ENCODE data around the gene DNAJB4.
"Not testable (repeated sequence)": the region's sequence is repeated elsewhere in the genome, so short reads cannot be mapped to it uniquely, and the experiment has no call there.

DNAJB4 gene

DNA sequence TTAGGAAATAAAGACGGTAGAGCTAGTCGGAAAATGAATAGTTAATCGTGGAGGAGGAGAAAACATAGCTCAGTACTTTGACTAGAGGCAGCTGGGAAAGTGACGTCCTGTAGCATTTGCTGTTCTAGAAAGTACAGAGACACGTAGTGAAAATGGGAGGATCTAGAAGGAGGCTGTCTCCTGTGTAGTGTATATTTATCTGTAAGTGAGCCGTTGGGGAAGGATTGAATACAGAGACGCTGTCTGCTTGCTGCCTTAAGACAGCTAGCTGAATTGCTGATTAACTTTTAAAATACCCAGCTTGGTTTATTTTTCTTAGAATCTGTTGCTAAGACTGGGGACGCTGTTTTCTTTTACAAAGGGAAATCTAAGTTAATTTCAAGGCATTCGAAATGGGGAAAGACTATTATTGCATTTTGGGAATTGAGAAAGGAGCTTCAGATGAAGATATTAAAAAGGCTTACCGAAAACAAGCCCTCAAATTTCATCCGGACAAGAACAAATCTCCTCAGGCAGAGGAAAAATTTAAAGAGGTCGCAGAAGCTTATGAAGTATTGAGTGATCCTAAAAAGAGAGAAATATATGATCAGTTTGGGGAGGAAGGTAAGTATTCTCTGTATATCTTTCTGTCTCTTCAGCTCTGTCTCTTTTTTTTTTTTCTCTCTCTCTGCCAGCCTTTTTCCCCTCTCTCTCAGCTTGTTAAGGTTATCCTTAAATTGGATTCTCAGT lies at the start of gene DNAJB4:
Gene DNAJB4, plus strand, starts transcription at position 221 of the 729 bp plus-strand sequence. Its CDS starts 172 bp downstream, at position 393.
- peak; percentile 56 for DNase-seq

GRCh38 chr1:77955709-77956108 lies 49.0 kb upstream of the DNAJB4 start:
- no peak for DNase-seq

- no peak for DNase-seq
Measured at GRCh38 chr1:77956464-77956863, 48.3 kb upstream of the DNAJB4 start.

DNA sequence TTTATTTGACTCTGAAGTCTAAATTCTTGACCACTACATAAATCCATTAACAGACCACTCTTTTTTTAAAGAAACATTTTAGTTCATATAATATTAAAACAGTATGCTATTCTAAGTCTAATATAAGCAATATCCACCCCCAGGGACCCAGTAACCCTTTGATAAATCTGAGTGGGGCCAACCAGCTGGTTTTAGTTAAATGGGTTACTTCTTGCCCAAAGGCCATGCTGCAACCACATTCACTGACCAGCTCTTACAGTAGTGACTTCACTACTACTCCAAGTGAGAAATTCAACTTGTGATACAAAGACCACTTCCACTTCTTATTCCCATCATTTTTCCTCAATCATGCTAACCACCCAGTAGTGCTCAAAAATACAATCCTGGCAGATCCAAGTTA lies 46.3 kb upstream of the DNAJB4 start:
- no peak for DNase-seq

- no peak for DNase-seq
Measured at GRCh38 chr1:77958850-77959249, 45.9 kb upstream of the DNAJB4 start.

GRCh38 chr1:77961392-77961791 lies 43.3 kb upstream of the DNAJB4 start:
- DNase-seq, result no peak

- DNase-seq, result no peak
Measured at GRCh38 chr1:77966291-77966690, 38.4 kb upstream of the DNAJB4 start.

GRCh38 chr1:77970192-77970591 lies 34.5 kb upstream of the DNAJB4 start:
- DNase-seq, result no peak

DNA sequence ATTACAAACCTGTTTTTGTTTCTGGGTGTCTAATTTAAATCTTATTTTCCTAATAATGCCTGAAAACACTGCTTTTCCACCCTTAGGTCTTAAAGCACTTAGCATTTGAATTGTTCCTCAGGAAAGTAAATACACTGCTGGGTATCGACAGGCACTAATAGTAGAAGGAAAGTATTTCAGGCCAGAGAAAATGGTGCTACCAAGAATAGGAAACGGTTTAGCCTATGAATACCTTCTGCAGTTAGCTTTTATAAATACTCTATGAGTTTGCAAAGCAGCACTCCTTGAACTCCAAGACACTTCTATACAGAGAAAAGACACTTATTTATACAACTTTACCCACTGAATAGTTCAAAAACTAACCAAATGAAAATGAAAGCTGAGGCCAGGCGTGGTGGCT lies 32.7 kb upstream of the DNAJB4 start:
- no peak for DNase-seq

DNA sequence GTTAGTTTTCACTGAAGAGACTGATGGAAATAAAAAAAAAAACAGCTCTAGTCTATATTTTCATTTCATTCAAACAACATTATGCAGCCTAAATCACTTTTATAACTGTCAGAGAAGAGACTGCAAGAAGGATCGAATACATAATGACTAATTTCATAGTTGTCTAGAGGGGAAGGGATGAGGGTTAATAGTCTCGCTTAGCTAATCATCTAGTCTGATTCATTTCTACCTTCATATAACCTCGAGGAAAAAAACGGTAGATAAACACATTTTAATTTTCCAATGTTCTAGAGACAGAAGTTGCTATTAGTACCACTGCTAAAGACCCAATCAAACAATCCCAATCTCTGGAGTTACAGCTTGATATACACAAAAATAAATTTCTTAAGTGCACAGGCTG lies 29.4 kb upstream of the DNAJB4 start:
- DNase-seq, result no peak

DNA sequence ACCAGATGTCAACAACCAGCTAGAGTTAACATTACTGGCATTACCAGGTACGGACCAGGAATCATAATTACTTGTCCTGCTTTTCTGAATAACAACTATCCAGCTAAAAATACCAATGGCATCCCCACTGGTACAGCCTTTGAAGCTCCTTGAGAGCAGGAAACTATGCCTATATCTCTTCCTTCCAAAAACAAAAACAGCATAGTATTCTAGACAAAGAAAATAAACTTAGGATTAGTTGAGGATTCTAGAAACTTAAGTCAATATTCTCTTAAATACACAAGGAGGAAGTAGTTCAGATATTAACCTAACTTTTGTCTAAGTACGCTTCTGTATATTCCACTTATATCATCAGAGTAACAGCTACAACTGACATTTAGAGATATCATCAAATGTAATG lies 28.8 kb upstream of the DNAJB4 start:
- no peak for DNase-seq

GRCh38 chr1:77976433-77977076 lies 28.2 kb upstream of the DNAJB4 start:
- no peak for DNase-seq

DNA sequence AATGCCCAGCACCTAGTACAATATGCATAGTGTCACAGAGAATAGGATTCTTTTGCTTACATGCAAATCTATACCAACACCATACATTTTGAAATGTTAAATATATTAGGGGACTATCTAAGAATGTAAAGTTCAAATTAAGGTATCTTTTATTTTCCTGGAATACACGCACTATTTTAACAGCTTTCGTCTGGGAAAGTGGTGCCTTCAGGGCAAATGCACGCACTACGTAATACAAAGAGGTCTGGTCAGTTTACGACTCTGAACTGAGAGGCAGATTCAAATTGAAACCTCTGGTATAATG lies 26.8 kb upstream of the DNAJB4 start:
- DNase-seq, result no peak

DNA sequence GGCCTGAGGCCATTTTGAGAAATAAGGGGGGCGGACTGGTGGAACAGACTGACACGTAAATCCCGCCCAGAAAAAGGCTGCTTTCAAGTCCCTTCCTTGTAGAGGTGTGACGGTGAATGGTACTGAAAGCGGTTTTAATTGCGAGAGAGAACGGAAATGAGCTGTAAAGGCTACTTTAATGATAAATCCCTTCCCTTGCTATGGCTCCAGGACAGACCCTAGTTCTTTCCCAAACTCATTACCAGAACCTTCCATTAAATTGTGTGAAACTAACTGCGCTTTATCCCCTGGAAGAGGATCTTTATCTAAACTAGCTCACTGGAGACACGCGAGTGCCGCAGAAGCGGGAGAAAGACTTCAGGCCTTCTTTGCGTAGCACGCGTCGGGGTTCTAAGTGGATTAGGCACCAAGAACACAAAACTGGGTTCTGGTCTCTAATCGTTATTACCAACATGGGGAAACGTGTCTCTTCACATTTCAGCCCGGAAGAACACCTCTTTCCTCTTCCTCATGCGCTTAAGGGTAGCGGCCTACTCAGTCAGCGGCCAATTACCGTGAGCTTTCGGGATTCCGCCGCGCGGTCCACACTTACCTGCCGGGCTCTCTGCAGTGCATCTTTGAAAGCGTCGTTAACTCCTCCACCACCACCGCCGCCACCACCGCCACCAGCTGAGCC lies 26.3 kb upstream of the DNAJB4 start:
- DNase-seq, result peak; percentile 79

DNA sequence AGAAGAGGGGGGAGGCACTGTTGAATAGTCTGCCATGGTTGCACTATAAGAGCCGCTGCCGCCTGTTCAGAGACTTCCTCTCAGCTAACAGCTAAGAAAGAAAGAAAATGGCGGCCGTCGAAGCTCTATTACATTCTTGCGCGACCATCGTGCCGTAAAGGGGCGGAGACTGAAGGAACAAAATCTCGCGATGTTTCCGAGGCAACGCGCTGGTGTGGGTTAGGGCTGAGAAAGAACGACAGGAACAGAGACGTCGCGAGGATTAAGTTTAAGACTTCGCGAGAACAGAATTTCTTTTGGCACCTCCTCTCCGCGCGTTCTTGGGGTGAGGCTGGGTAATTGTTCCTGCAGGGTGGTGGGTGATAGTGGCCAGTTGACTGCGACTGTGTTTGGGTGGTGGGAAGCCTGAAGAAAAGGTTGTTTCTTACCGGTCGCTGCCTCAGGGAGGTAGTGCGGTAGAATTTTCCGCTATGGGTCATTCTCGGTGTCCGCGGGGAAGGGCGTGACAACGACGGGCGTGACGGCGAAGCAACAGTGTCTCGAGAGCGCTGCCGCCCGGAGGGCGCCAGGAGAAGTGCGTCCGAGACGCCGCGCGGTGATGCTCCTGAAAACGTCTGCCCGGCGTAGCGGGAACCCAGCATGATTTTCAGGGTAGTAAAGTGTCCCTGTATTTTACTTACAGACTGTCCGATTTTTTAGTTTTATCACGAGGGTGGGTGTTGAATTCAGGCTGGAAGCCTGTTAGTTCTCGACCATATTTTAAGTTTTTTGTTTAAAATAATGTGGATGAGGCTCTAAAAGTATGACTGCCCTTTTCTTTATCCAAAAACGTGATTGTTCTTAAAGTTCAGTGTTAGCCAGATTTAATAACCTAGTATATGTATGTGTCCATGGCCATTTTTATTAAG lies 25.5 kb upstream of the DNAJB4 start, which contains the start of gene FUBP1:
Gene FUBP1, minus strand, starts transcription at position 104 of the 908 bp plus-strand sequence. Its CDS starts 68 bp downstream, at position 36.
- peak; percentile 98 for DNase-seq

DNA sequence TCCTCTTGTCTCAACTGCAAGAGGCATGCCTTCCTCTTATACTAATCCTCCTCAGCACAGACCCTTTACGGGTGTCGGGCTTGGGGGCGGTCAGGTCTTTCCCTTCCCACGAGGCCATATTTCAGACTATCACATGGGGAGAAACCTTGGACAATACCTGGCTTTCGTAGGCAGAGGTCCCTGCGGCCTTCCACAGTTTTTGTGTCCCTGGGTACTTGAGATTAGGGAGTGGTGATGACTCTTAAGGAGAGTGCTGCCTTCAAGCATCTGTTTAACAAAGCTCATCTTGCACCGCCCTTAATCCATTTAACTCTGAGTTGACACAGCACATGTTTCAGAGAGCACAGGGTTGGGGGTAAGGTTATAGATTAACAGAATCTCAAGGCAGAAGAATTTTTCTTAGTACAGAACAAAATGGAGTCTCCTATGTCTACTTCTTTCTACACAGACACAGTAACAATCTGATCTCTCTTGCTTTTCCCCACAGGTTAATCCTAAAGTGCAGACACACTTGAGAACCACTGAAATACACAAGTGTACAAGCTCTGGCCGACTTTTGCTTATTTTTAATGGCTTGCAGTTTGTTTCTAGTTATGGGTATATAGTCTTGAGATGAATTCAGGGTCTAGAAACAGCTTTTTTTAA lies 21.3 kb upstream of the DNAJB4 start:
- not testable (repeated sequence) for DNase-seq

DNA sequence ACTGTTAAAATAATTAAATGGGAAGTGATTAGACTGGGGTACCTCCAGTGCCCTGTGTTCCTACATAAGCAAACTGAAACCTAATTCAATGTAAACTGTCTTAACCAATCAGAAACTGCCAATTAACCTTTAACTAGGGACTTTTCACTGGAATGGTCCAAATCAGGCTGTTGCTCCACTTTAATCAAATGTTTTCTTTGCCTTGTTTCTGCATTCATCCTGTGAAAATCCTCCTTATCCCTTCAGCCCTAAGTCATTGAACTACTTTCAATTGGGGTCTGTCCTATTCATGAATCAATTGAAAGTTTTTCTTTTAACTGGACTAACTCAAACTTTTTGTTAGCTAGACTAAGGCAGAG lies 20.8 kb upstream of the DNAJB4 start:
- DNase-seq, result no peak

DNA sequence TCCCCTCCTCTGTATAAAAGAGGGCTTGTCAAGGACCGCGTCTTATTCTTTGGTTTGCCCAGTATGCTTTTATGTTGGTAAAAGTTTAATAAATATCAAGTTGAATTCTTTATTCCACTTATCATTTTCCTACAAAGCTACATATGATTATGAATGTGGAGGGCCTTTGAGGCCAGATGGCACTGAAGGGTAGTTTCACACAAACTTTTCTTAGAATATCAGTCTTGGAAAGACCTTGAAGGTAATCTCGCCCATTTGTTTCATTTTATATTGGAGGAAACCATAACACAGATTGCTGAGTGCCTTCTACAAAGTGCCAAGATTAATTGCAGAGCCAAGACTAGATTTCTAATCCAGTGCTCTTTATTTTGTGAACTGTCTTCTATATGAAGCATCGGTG lies 20.1 kb upstream of the DNAJB4 start:
- DNase-seq, result no peak

- no peak for DNase-seq
Measured at GRCh38 chr1:77986810-77987209, 17.9 kb upstream of the DNAJB4 start.

GRCh38 chr1:77987919-77988318 lies 16.8 kb upstream of the DNAJB4 start:
- no peak for DNase-seq

GRCh38 chr1:77989744-77990143 lies 15.0 kb upstream of the DNAJB4 start:
- DNase-seq, result no peak

GRCh38 chr1:77990629-77991204 lies 14.0 kb upstream of the DNAJB4 start:
- no peak for DNase-seq

All from DMS153 (cell line).